ENCODE measurements around the gene PRDM2. TPM values are rescaled to one million over a fixed set of nuclear protein-coding genes. Genes with fewer than 3 reads are reported as not detected.
A peak's percentile ranks its signal among the peaks of the same experiment; 100 is the strongest.

Gene PRDM2
- total and polyA plus RNA-seq, 11 donors = 16.1 to 52.7 (median 36.3) TPM

DNA sequence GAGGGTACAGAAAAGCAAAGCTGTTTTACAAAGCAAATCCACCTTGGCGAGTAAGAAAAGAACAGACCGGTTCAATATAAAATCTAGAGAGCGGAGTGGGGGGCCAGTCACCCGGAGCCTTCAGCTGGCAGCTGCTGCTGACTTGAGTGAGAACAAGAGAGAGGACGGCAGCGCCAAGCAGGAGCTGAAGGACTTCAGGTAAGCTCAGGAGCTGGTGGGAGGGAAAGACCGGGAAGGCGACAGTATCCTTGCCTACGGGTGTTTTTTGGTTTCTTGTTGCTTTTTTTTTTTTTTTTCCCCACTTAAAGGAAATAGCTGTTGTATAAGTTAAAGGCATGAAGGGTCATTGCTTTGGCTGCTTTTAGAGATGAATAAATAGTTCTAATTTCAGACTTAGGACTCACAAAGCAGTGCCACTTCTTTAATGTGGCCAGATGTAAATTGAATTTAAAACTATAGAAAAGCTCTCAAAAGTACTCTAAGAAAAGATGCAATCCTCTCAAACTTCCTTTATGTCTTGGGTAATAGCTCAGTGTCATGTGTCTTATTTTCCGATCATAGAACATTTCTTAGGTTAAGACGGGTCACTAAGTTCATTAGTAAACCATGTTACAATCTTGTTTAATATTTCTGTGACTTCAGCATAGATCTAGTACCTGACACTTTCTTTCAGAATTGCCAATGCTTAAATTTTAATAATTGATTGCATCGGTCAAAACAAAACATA, 82.8 kb downstream of the PRDM2 start:
- 89 to 90% (median 89%) methylated on average over 12 of the region's 12 CpGs for WGBS, 4 donors

DNA sequence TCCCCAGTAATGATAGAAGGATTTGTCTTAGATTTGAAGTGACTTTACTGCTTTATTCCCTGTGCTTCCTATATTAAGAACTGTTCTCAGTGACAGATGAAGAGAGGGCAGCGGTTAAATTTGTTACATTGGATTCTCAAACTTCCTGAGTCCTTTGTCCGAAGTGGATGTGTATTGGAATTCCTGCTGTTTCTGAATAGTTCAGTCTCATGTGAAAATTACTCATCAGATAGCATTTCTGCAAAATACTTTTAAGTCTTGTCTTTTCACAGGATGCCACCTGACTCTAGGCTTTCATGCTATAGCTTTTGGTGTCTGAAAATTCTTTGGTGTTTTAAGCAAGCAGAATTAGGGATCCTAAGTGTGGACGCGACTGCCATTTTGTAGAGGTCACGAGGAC, 83.6 kb downstream of the PRDM2 start:
- DNase-seq (no peak), ATAC-seq (no peak)
- no peaks in the 10 kb centered on the region for H3K9me3 ChIP-seq
- no peaks in the 10 kb centered on the region for H3K27me3 ChIP-seq
- 71 to 86% (median 78%) methylated on average over 5 of the region's 5 CpGs for WGBS, 4 donors
- TF ChIP-seq POLR2A (IDR thresholded peaks at IDR 0.05) (no peak), CTCF (IDR thresholded peaks at IDR 0.05) (no peak)
- H3K36me3 ChIP-seq = peaks cover 0 to 87% (median 61%) of the 10 kb centered on the region in 9 donors
- peak overlapping the region in 1 of 12 donors; percentile 82 for H3K27ac ChIP-seq
- H3K4me1 ChIP-seq = peaks cover 0 to 55% (median 30%) of the 10 kb centered on the region in 12 donors
- peak overlapping the region in 1 of 12 donors; percentile 9 for H3K4me3 ChIP-seq
- intact Hi-C loops (cut with DNase I) = no loop called here

More for the DNA sequence above, 82.8 kb downstream of the PRDM2 start:
- DNase-seq (no peak), ATAC-seq (no peak)
- Histone ChIP-seq H3K27me3 (no peaks in the 10 kb centered on the region), H3K9me3 (no peaks in the 10 kb centered on the region), H3K36me3 (peaks cover 0 to 88% (median 68%) of the 10 kb centered on the region in 9 donors), H3K4me1 (peaks cover 0 to 55% (median 30%) of the 10 kb centered on the region in 12 donors), H3K27ac (peak overlapping the region in 2 of 12 donors; percentile 6 to 82), H3K4me3 (peak overlapping the region in 3 of 12 donors; percentile 22 to 45 (median 28))
- intact Hi-C loops (cut with DNase I) = no loop called here
- TF ChIP-seq POLR2A (IDR thresholded peaks at IDR 0.05) (no peak), CTCF (IDR thresholded peaks at IDR 0.05) (no peak)

DNA sequence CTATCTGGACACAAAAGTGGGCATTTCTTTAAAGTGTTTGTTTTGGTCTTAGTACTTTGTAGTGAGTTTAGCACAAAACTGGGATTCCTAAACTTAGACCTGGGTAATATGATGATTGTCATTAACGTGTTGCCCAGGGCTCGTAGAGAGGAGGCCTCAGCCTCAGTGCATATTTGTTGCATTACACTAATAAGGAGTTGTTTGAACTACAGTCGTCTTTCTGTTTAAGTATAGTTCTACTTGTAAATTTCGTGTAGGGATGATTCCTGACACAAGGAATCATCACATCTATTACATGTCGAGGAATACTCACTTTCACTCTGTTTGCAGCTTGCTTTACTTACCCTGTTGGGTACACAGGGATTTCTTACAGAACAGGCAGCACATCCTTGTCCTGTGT, 85.0 kb downstream of the PRDM2 start:
- H3K27me3 ChIP-seq = no peaks in the 10 kb centered on the region
- H3K36me3 ChIP-seq = peaks cover 0 to 87% (median 55%) of the 10 kb centered on the region in 9 donors
- TF ChIP-seq POLR2A (IDR thresholded peaks at IDR 0.05) (no peak), CTCF (IDR thresholded peaks at IDR 0.05) (no peak)
- WGBS, 4 donors = 61 to 70% (median 64%) methylated on average over 5 of the region's 5 CpGs
- H3K4me1 ChIP-seq = peaks cover 0 to 49% (median 30%) of the 10 kb centered on the region in 12 donors
- H3K4me3 ChIP-seq = no peak overlapping the region
- ATAC-seq (no peak), DNase-seq (no peak)
- intact Hi-C loops (cut with DNase I) = no loop called here
- no peak overlapping the region for H3K27ac ChIP-seq
- no peaks in the 10 kb centered on the region for H3K9me3 ChIP-seq

DNA sequence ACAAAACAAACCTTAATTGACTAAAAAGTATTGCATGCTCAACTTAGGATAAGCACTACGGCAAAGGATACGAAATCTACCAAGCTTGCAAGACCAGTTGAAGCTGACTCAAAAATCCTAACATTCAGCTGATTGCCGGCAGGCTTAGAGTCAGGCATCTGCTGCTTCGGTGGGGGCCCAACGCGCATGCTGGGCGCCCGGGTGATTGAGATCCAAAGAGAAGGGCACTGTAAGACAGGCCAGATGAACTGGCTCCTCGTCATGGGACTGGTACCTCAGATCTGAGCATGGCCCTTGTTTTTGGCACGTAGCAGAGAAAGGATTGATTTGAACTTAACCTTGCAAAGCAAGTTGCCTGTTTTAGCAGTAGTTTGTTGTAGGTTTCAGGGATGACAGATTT, 86.6 kb downstream of the PRDM2 start:
- no peak for DNase-seq
- no peak for ATAC-seq
- peaks cover 0 to 36% (median 30%) of the 10 kb centered on the region in 12 donors for H3K4me1 ChIP-seq
- intact Hi-C loops (cut with DNase I) = no loop called here
- TF ChIP-seq CTCF (IDR thresholded peaks at IDR 0.05) (no peak), POLR2A (IDR thresholded peaks at IDR 0.05) (no peak)
- H3K27ac ChIP-seq = no peak overlapping the region
- H3K9me3 ChIP-seq = no peaks in the 10 kb centered on the region
- peaks cover 0 to 76% (median 39%) of the 10 kb centered on the region in 9 donors for H3K36me3 ChIP-seq
- no peaks in the 10 kb centered on the region for H3K27me3 ChIP-seq
- H3K4me3 ChIP-seq = no peak overlapping the region
- 89 to 94% (median 91%) methylated on average over 10 of the region's 10 CpGs for WGBS, 4 donors

Measured in heart left ventricle (tissue), 16 donors.